SHP77 treated with DMSO at 0.1 percent for 48 hours (cell line): Measurements from ENCODE around the gene NEU4.
"Not testable (repeated sequence)": the region's sequence is repeated elsewhere in the genome, so short reads cannot be mapped to it uniquely, and the experiment has no call there.

Source experiments
- DNase-seq: peaks from one replicate; lab custom pipeline; 2025; lab: John Stamatoyannopoulos, UW

Gene NEU4

GRCh38 chr2:241799522-241800197 lies 9.3 kb upstream of the NEU4 start:
- no peak for DNase-seq

- DNase-seq = not testable (repeated sequence)
These were observed 8.6 kb upstream of the NEU4 start for GRCh38 chr2:241800198-241800903.

DNA sequence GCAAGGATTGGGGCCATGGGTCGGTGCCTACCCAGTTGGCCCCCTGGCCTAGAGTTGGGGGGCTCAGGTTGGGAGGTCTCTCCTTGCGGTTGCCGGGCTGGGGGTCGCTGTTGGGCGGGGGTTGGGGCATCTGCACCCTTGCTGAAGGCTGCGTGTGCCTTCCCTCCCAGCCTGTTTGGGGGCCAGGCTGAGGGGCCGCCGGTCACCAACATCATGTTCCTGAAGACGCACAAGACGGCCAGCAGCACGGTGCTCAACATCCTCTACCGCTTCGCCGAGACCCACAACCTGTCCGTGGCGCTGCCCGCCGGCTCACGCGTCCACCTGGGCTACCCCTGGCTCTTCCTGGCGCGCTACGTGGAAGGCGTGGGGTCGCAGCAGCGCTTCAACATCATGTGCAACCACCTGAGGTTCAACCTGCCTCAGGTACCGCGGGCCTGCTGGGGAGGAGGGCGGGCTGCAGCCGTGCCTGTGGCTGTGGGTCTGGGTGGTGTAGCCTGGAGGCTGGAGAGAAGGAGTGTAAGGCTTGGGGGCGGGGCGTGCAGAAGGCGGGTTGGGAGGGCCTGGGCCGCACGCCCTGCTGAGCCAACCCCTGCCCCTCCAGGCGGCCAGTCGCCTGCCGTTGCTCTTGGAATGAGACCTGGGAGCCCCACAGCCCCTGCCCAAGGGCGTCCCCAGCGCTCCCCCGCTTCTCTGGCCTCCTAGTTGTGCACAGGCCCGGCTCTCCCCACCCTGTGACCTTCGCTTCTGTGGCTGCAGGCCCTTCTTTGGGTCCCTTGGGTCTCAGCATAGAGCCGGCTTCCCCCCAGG lies 7.2 kb upstream of the NEU4 start:
- DNase-seq = no peak

- DNase-seq = no peak
These were observed 6.3 kb upstream of the NEU4 start for GRCh38 chr2:241802421-241803318.

DNA sequence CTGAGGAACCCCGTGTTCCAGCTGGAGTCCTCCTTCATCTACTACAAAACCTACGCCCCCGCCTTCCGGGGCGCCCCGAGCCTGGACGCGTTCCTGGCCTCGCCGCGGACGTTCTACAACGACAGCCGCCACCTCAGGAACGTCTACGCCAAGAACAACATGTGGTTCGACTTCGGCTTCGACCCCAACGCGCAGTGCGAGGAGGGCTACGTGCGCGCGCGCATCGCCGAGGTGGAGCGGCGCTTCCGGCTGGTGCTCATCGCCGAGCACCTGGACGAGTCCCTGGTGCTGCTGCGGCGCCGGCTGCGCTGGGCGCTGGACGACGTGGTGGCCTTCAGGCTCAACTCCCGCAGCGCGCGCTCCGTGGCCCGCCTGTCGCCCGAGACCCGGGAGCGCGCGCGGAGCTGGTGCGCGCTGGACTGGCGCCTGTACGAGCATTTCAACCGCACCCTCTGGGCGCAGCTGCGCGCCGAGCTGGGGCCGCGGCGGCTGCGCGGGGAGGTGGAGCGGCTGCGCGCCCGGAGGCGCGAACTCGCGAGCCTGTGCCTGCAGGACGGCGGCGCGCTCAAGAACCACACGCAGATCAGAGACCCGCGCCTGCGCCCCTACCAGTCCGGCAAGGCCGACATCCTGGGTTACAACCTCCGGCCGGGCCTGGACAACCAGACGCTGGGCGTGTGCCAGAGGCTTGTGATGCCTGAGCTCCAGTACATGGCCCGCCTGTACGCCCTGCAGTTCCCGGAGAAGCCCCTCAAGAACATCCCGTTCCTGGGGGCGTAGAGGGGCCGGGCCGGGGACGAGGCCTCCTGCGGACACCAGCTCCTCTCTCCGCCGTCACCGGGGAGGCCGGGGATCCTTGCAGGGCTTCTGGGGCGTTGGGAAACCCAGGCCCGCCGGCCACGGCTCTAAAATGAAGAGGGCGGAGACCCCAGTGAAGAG lies 5.3 kb upstream of the NEU4 start:
- DNase-seq = no peak

GRCh38 chr2:241804326-241805229 lies 4.4 kb upstream of the NEU4 start:
- no peak for DNase-seq

GRCh38 chr2:241806217-241806616 lies 2.8 kb upstream of the NEU4 start:
- not testable (repeated sequence) for DNase-seq

DNA sequence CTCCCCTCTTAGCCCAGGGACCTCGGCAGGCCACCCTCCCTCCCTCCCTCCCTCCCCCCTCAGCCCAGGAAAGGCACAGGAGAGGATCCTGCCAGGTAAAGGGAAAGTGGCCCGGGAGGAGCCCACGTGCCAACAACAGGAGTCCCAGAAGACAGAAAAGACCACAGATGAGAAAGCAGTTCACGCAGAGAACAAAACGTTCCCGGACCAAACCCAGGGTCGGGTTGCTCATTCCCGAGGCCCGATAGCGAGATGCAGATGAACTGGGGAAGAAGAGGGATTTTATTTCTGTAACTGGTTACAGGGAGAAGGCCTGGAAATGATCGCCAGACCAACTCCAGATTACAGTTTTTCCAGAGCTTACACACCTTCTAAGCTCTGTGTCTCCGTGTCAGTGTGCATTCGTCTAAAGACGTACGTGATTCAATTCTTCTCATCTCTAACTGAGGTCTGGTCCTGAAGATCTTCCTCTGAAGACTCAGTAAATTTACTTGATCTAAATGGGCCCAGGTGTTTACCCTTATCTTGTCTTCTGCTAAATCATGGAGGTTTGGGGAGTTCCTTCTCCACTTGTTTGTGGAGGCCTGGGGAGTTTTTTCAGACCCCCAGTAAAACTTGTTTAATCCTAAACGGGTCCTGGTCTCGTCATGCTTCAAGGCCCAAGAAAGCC lies 807 bp upstream of the NEU4 start:
- no peak for DNase-seq

DNA sequence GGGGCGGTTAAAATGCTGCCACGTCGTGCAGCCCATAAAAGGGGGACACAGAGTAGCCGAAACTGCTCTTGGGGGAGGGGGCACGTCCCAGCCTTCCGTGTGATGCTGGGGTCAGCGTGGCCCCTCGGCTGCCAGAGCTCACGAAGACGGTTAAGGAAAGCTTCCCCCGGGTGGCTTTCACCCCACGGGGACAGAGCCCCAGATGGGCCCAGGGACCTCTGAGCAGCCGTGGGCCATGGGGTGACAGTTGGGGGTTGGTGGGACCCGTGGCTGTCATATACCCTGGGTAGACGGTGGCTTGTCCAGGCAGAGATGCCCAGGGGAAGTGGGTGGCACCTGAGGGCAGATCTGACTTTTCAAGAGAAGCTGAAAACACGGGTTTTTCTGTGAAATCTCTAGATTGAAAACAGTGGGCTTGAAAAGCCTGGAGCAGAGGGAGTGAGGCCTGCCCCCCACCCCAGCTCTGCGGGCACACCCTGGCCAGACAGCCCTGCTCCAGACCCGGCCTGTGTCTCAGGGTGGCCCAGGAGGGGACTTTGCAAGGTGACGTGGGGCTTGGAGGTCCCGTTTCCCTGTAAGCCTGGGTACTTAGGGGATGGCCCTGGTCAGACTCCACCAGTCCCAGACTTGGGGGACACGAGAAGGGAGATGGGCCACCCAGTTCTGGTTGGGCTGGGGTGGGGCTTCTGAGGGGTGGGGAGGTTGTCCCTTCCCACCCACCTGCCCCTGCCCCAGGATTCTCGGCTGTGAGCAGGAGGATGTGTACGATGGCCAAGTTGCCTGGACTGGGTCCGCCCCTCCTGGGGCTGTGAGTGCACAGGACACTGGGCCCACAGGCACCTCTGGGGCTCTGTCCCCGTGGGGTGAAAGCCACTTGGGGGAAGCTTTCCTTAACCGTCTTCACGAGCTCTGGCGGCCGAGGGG lies 652 bp downstream of the NEU4 start:
- no peak for DNase-seq

GRCh38 chr2:241810307-241811200 lies 1.6 kb downstream of the NEU4 start:
- DNase-seq = no peak

GRCh38 chr2:241811201-241811951 lies 2.4 kb downstream of the NEU4 start:
- DNase-seq = no peak

DNA sequence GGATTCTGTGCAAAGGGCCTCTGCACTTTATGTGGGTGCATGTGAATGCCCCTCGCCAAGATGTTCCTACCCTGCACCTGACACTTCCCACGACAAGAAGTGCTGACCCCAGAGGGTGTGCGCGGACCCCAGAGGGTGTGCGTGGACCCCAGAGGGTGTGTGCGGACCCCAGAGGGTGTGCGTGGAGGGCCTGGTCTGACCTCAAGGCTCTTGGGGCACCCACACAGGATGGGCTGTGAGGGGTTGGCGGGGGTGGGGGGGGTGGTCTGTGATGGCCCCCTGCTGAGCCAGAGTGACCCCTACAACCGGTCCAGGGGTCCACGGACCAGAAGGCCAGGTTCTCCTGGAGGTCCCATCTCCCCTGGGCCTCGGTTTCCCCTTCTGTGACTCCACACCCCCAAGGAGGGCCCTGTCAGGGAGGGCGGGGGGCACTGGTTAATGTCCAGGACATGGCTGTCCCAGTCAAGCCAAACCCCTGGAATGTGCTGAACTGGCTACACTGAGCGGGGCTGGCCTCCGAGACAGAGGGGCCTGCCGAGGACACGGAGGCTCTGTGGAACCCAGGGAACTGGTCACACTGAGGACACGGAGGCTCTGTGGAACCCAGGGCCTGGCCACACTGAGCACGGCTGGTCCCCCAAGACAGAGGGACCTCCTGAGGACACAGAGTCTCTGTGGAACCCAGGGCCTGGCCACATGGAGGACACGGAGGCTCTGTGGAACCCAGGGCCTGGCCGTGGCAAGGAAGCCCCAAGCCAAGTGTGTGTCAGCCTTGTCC lies 3.1 kb downstream of the NEU4 start:
- DNase-seq = no peak

- no peak for DNase-seq
These were observed 4.0 kb downstream of the NEU4 start for GRCh38 chr2:241812730-241813643.

DNA sequence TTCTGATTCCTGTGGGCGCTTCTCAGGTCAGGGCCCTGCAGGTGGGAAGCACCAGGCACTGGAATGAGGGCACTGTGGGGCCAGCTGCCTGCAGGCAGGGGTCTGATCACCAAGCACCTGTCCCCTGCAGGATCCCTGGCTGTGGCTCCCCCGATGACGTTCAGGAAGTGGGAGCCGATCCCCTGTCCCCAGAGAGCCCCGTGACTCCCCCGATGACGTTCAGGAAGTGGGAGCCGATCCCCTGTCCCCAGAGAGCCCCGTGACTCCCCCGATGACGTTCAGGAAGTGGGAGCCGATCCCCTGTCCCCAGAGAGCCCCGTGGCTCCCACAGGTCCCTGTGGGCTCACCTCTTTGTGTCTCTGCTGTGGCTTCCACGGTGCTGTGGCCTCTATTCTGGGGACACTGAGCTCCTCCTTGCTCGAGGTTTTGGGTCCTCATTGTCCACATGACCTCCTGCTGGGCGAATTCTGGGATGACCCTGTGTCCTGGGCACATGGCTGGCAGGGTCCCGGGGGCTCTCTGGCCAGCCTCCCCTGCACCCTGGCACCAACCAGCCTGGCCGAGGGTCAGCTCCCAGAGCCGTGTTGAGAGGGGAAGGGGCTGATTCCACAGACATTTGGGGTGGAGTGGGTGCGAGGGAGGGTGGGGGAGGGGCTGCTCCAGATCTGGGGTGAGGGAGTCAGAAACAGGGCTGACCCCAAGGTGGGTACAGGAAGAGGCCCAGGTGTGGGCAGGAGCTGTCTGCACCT lies 4.8 kb downstream of the NEU4 start:
- no peak for DNase-seq
